H1 (cell line): ENCODE data around the gene ADAMTSL2. TPM values are rescaled to one million over a fixed set of nuclear protein-coding genes. Genes with fewer than 3 reads are reported as not detected.

Source experiments
- CTCF ChIA-PET: fragments of 300-600 bp; sonication (Branson Sonifier 250); formaldehyde crosslinking; loops from one replicate; lab custom pipeline; 2021; ENCODE audit not compliant: partially characterized antibody; lab: Charles Lee
- POLR2A ChIA-PET: fragments of 300-600 bp; sonication (Branson Sonifier 250); formaldehyde crosslinking; loops from one replicate; lab custom pipeline; 2021; ENCODE audit warnings: inconsistent platforms; ENCODE audit not compliant: partially characterized antibody; lab: Charles Lee
- DNase-seq, 2 experiments: peaks; one replicate each; pipeline versions ENCODE4 v3.0.0 to v3.0.0-alpha.2; 2010 to 2022; ENCODE audit warnings: low spot score in 2 of 2, low read depth in 1 of 2, mixed read lengths in 1 of 2
- FAIRE-seq: peaks from 2 replicates; lab custom pipeline; 2011; peaks lifted over from hg19 to GRCh38; lab: Jason Lieb, UNC
- H2AFZ ChIP-seq: 2 replicates; pipeline ENCODE4 v1.8.1; 2012; ENCODE audit warnings: low read length, inconsistent platforms
- H2AK5ac ChIP-seq: 2 replicates; pipeline ENCODE4 v1.6.1; 2013; ENCODE audit warnings: low read depth, low read length
- H2BK120ac ChIP-seq: replicated peaks from 2 replicates; pipeline ENCODE3; 2013; ENCODE audit warnings: low read depth, low read length, inconsistent platforms
- H2BK12ac ChIP-seq: 2 replicates; pipeline ENCODE4 v1.6.1; 2013; ENCODE audit warnings: low read depth, low read length
- H2BK15ac ChIP-seq: 2 replicates; pipeline ENCODE4 v1.6.1; 2013; ENCODE audit warnings: low read length
- H2BK20ac ChIP-seq: 2 replicates; pipeline ENCODE4 v1.6.1; 2013; ENCODE audit warnings: low read length
- H2BK5ac ChIP-seq: 2 replicates; pipeline ENCODE4 v1.6.1; 2013; ENCODE audit warnings: low read depth, low read length
- H3K14ac ChIP-seq: 2 replicates; pipeline ENCODE4 v1.6.1; 2013; ENCODE audit warnings: inconsistent platforms; ENCODE audit not compliant: insufficient read length
- H3K18ac ChIP-seq: 2 replicates; pipeline ENCODE4 v1.6.1; 2013; ENCODE audit warnings: low read length; ENCODE audit errors: extremely low read depth
- H3K23ac ChIP-seq: 2 replicates; pipeline ENCODE4 v1.6.1; 2013; ENCODE audit warnings: inconsistent platforms; ENCODE audit not compliant: insufficient read length
- H3K23me2 ChIP-seq: 2 replicates; pipeline ENCODE4 v1.6.1; 2013; ENCODE audit warnings: low read depth, low read length
- H3K27ac ChIP-seq: 2 replicates; pipeline ENCODE4 v1.6.1; 2011; ENCODE audit warnings: low read depth, low read length, inconsistent platforms
- H3K27me3 ChIP-seq, 4 experiments: replicated peaks in 1 of 4; 1 replicate in 1 of 4; 2 replicates in 3 of 4; pipeline versions ENCODE4 v1.6.1 to v1.8.1; 2011 to 2013; ENCODE audit warnings: low read length in 3 of 4, mild to moderate bottlenecking in 3 of 4, inconsistent platforms in 2 of 4, mixed read lengths in 2 of 4, moderate library complexity in 1 of 4; ENCODE audit not compliant: control insufficient read depth in 3 of 4, insufficient read depth in 3 of 4; ENCODE audit errors: extremely low read depth in 1 of 4
- H3K36me3 ChIP-seq, 4 experiments: 2 replicates each; pipeline versions ENCODE4 v1.6.1 to v1.8.1; 2011 to 2013; ENCODE audit warnings: mild to moderate bottlenecking in 4 of 4, low read length in 3 of 4, moderate library complexity in 2 of 4, control low read depth in 1 of 4, inconsistent platforms in 1 of 4; ENCODE audit not compliant: insufficient read depth in 4 of 4, control insufficient read depth in 2 of 4
- H3K4ac ChIP-seq: replicated peaks from 2 replicates; pipeline ENCODE3; 2013; ENCODE audit warnings: low read length, low read depth, mixed read lengths, inconsistent platforms; ENCODE audit not compliant: insufficient read length
- H3K4me1 ChIP-seq, 4 experiments: replicated peaks in 1 of 4; 1 replicate in 1 of 4; 2 replicates in 3 of 4; pipeline versions ENCODE4 v1.6.1 to v1.8.1; 2011 to 2013; ENCODE audit warnings: low read length in 3 of 4, inconsistent platforms in 2 of 4, mixed read lengths in 1 of 4; ENCODE audit not compliant: insufficient read depth in 4 of 4, control insufficient read depth in 3 of 4
- H3K4me2 ChIP-seq, 2 experiments: 2 replicates each; pipeline versions ENCODE4 v1.6.1 to v1.8.1; 2011 to 2013; ENCODE audit warnings: low read depth in 2 of 2, low read length in 2 of 2, control low read depth in 1 of 2, inconsistent platforms in 1 of 2, mild to moderate bottlenecking in 1 of 2; ENCODE audit not compliant: insufficient read depth in 1 of 2
- H3K4me3 ChIP-seq, 4 experiments: fragments of 200-600, 300-600 bp in 1 of 4; sonication (generic), shearing (Covaris generic), sonication (Bioruptor Twin) in 1 of 4; 2 replicates each; pipeline versions ENCODE4 v1.5.1 to v1.8.1; 2011 to 2016; ENCODE audit warnings: low read length in 4 of 4, low read depth in 3 of 4, control low read depth in 2 of 4, inconsistent platforms in 2 of 4, mild to moderate bottlenecking in 2 of 4, mixed read lengths in 1 of 4, moderate library complexity in 1 of 4; ENCODE audit not compliant: insufficient read depth in 2 of 4; ENCODE audit errors: extremely low read depth in 1 of 4
- H3K56ac ChIP-seq: replicated peaks from 2 replicates; pipeline ENCODE3; 2013; ENCODE audit warnings: low read depth, mild to moderate bottlenecking, mixed read lengths, low read length, inconsistent platforms; ENCODE audit not compliant: insufficient read length
- H3K79me1 ChIP-seq: 2 replicates; pipeline ENCODE4 v1.6.1; 2013; ENCODE audit warnings: low read depth, low read length, control low read depth
- H3K79me2 ChIP-seq, 2 experiments: 2 replicates each; pipeline versions ENCODE4 v1.6.1 to v1.8.1; 2012 to 2013; ENCODE audit warnings: low read length in 2 of 2, mild to moderate bottlenecking in 2 of 2, inconsistent platforms in 1 of 2; ENCODE audit not compliant: insufficient read depth in 2 of 2, control insufficient read depth in 1 of 2
- H3K9ac ChIP-seq, 4 experiments: replicated peaks in 1 of 4; 1 replicate in 1 of 4; 2 replicates in 3 of 4; pipeline versions ENCODE4 v1.6.1 to v1.8.1; 2011 to 2013; ENCODE audit warnings: low read depth in 3 of 4, low read length in 3 of 4, control low read depth in 2 of 4, mild to moderate bottlenecking in 2 of 4, moderate library complexity in 2 of 4, inconsistent platforms in 1 of 4; ENCODE audit errors: extremely low read depth in 1 of 4
- H3K9me3 ChIP-seq, 2 experiments: 2 replicates each; pipeline versions ENCODE4 v1.6.1 to v1.8.1; 2012 to 2013; ENCODE audit warnings: mild to moderate bottlenecking in 2 of 2, moderate library complexity in 2 of 2, control low read depth in 1 of 2, inconsistent platforms in 1 of 2, low read depth in 1 of 2, low read length in 1 of 2, mixed read lengths in 1 of 2; ENCODE audit not compliant: insufficient read depth in 2 of 2
- H4K20me1 ChIP-seq, 2 experiments: replicated peaks in 1 of 2; 2 replicates each; pipeline versions ENCODE3 to v1.8.1; 2011 to 2013; ENCODE audit warnings: inconsistent platforms in 2 of 2, low read length in 2 of 2, mild to moderate bottlenecking in 1 of 2; ENCODE audit not compliant: insufficient read depth in 2 of 2, control insufficient read depth in 1 of 2
- H4K5ac ChIP-seq: 2 replicates; pipeline ENCODE4 v1.6.1; 2013; ENCODE audit warnings: low read length, low read depth, mixed read lengths, inconsistent platforms; ENCODE audit not compliant: insufficient read length
- H4K8ac ChIP-seq: 2 replicates; pipeline ENCODE4 v1.8.0; 2013; ENCODE audit warnings: mild to moderate bottlenecking, moderate library complexity, low read length, inconsistent platforms; ENCODE audit not compliant: insufficient read depth; ENCODE audit errors: extremely low read depth
- H4K91ac ChIP-seq: replicated peaks from 2 replicates; pipeline ENCODE3; 2013; ENCODE audit warnings: low read length, mixed read lengths, inconsistent platforms; ENCODE audit not compliant: insufficient read length
- CBX8 ChIP-seq: fragments of 300-800, 300-1000 bp; sonication (generic); IDR thresholded peaks from 2 replicates; pipeline ENCODE4 v1.7.1; 2016; ENCODE audit warnings: low read depth, low read length, borderline replicate concordance
- CEBPB ChIP-seq: IDR thresholded peaks from 2 replicates; pipeline ENCODE4 v1.6.1; 2012; ENCODE audit warnings: low read depth, low read length
- CTCF ChIP-seq, 3 experiments: IDR thresholded peaks; 1 replicate in 2 of 3; 2 replicates in 1 of 3; pipeline versions ENCODE4 v1.5.1 to v1.6.1; 2011; ENCODE audit warnings: low read length in 3 of 3, mild to moderate bottlenecking in 3 of 3, inconsistent platforms in 2 of 3, low read depth in 1 of 3, moderate library complexity in 1 of 3; ENCODE audit not compliant: insufficient read depth in 1 of 3; ENCODE audit errors: control extremely low read depth in 1 of 3
- HDAC6 ChIP-seq: IDR thresholded peaks from one replicate; pipeline ENCODE4 v1.7.1; 2012; ENCODE audit warnings: low read depth, mild to moderate bottlenecking, inconsistent platforms, low read length, moderate library complexity
- KDM5A ChIP-seq: fragments of 200-600 bp; IDR thresholded peaks from 2 replicates; pipeline ENCODE4 v1.7.1; 2012; ENCODE audit warnings: mild to moderate bottlenecking, low read length, inconsistent platforms, mixed read lengths
- NANOG ChIP-seq: IDR thresholded peaks from 2 replicates; pipeline ENCODE4 v1.6.1; 2011; ENCODE audit warnings: low read length, low read depth, mild to moderate bottlenecking, inconsistent platforms; ENCODE audit not compliant: insufficient read depth, poor library complexity, severe bottlenecking
- RNF2 ChIP-seq: fragments of 200-900, 300-1000 bp; sonication (generic); IDR thresholded peaks from 2 replicates; pipeline ENCODE4 v1.7.1; 2016; ENCODE audit warnings: borderline replicate concordance, low read depth, mild to moderate bottlenecking, antibody characterized with exemption, low read length; ENCODE audit not compliant: poor library complexity, severe bottlenecking; ENCODE audit errors: missing control alignments
- RXRA ChIP-seq: IDR thresholded peaks from 2 replicates; pipeline ENCODE4 v1.6.1; 2011; ENCODE audit warnings: low read depth, mild to moderate bottlenecking, low read length, moderate library complexity; ENCODE audit not compliant: insufficient read depth
- SIRT6 ChIP-seq: IDR thresholded peaks from one replicate; pipeline ENCODE4 v1.7.1; 2012; ENCODE audit warnings: low read length, inconsistent platforms
- SP4 ChIP-seq: IDR thresholded peaks from 2 replicates; pipeline ENCODE4 v1.6.1; 2012; ENCODE audit warnings: low read length, inconsistent platforms
- TAF1 ChIP-seq: IDR thresholded peaks from 2 replicates; pipeline ENCODE4 v1.6.1; 2011; ENCODE audit warnings: mild to moderate bottlenecking, low read depth, low read length
- ZNF274 ChIP-seq: IDR thresholded peaks from 2 replicates; pipeline ENCODE4 v1.7.0; 2012; ENCODE audit warnings: low read length, borderline replicate concordance; ENCODE audit errors: extremely low read depth
- WGBS, 2 experiments: shearing (Covaris generic) in 1 of 2; methylation state at CpG; one replicate each; pipeline versions ENCODE4 v1.1.6 to v1.1.7; 2013 to 2015; ENCODE audit warnings: low lambda C conversion rate in 2 of 2, mixed read lengths in 2 of 2, inconsistent platforms in 1 of 2, low coverage in 1 of 2, missing lambda C conversion rate in 1 of 2; ENCODE audit not compliant: insufficient replicate concordance in 2 of 2, insufficient coverage in 1 of 2, insufficient read length in 1 of 2; ENCODE audit errors: extremely low coverage in 1 of 2, missing lambda C conversion rate in 1 of 2; 5-methylcytosine and 5-hydroxymethylcytosine counted together
- polyA plus RNA-seq, 7 experiments: library from polyadenylated mRNA; depleted of rRNA in 3 of 7; stranded (reverse) in 5 of 7; unstranded in 2 of 7; fragments of >200 nt in 5 of 7; fragments of 200-250 nt in 2 of 7; gene quantifications; 1 replicate in 5 of 7; 2 replicates in 1 of 7; 4 replicates in 1 of 7; pipeline versions ENCODE4 v1.2.1 to v1.2.3, GENCODE V29; 2011 to 2013; ENCODE audit warnings: missing spikeins in 2 of 7, mixed read lengths in 2 of 7
- total RNA-seq: library from RNA; stranded (reverse); fragmentation: NEBNext Ultra II Directional; extraction: Animal tissue kit (Norgen Biotek cat#: 25700); gene quantifications from 2 replicates; pipeline ENCODE4 v1.2.1, GENCODE V29; 2021

The ADAMTSL2 gene
- total and polyA plus RNA-seq, 2 of the 8 experiments (the other 6 are each of a cell fraction or from before 2014, with no cell fraction given) = 0.74 to 0.76 TPM

DNA sequence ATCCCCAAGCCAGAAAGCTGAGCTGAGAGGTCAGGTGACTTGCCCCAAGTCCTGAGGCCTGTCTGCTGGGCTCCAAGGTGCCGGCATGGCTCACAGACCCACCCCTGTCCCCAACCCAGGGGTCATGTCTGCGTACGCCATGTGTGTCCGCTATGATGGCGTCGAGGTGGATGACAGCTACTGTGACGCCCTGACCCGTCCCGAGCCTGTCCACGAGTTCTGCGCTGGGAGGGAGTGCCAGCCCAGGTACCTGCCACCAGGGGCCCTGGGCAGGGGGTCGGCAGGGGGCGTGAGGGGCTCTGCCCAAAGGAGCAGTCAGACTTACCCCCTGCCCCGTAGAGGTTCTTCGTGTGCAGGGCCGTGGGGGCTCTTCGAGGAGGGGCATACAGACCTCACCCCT is 32.3 kb downstream of the ADAMTSL2 start:
- no peaks in the 10 kb centered on the region for H4K20me1 ChIP-seq
- no peak overlapping the region for H4K91ac ChIP-seq
- no peak overlapping the region for H3K23ac ChIP-seq
- H2BK5ac ChIP-seq = no peak overlapping the region
- H2BK12ac ChIP-seq = no peak overlapping the region
- FAIRE-seq (no peak), DNase-seq (no peak)
- H2AFZ ChIP-seq = no peak overlapping the region
- no peak overlapping the region for H3K56ac ChIP-seq
- no peak overlapping the region for H2BK20ac ChIP-seq
- no peak overlapping the region for H3K9ac ChIP-seq
- no peak overlapping the region for H2BK15ac ChIP-seq
- H3K4me2 ChIP-seq = no peak overlapping the region
- no peaks in the 10 kb centered on the region for H3K79me1 ChIP-seq
- no peaks in the 10 kb centered on the region for H3K9me3 ChIP-seq
- 90% methylated on average over 10 of the region's 17 CpGs; no CpG with 5 or more reads in 1 of the 2 experiments for WGBS, 2 experiments
- H3K23me2 ChIP-seq = no peaks in the 10 kb centered on the region
- H3K27me3 ChIP-seq = no peaks in the 10 kb centered on the region; a peak in 1 of 7 replicates
- no peak overlapping the region for H4K8ac ChIP-seq
- no peak overlapping the region for H4K5ac ChIP-seq
- H2BK120ac ChIP-seq = no peak overlapping the region
- H3K14ac ChIP-seq = no peak overlapping the region
- CTCF ChIA-PET = interaction anchor here (0.8 to 1.5 kb wide), 4 partner anchors 11 to 33 kb away, joined by 3 to 4 read pairs (median 4); no protein-coding TSS in a partner anchor
- H3K4ac ChIP-seq = no peak overlapping the region
- no peak overlapping the region for H3K4me3 ChIP-seq
- H3K18ac ChIP-seq = no peak overlapping the region
- H3K79me2 ChIP-seq = no peaks in the 10 kb centered on the region
- no peaks in the 10 kb centered on the region for H3K36me3 ChIP-seq
- peaks cover 0 to 11% (median 5%) of the 10 kb centered on the region in 4 experiments; a peak in 4 of 7 replicates for H3K4me1 ChIP-seq
- POLR2A ChIA-PET = no interaction called here
- no peak overlapping the region for H3K27ac ChIP-seq
- no peak overlapping the region for H2AK5ac ChIP-seq
- TF ChIP-seq HDAC6 (no peak), ZNF274 (no peak), CTCF (IDR thresholded peaks at IDR 0.05; ENCODE audit: control extremely low read depth in 1 of 3, insufficient read depth in 1 of 3, low read depth in 1 of 3, low read length in 3 of 3) (no peak), RXRA (no peak), CBX8 (no peak), SP4 (no peak), TAF1 (no peak), KDM5A (no peak), SIRT6 (no peak), NANOG (no peak), RNF2 (no peak), CEBPB (no peak)
